CD4-positive, alpha-beta memory T cell (primary cell): ENCODE results near the gene COPS8. TPM values are rescaled to one million over a fixed set of nuclear protein-coding genes. Genes with fewer than 3 reads are reported as not detected.

Source experiments
- CTCF ChIA-PET: fragments of 350-600 bp; sonication (Branson Sonifier 250); formaldehyde crosslinking; loops from one replicate; lab custom pipeline; 2021; ENCODE audit warnings: inconsistent platforms; ENCODE audit not compliant: partially characterized antibody; lab: Charles Lee
- POLR2A ChIA-PET: fragments of 350-600 bp; sonication (Branson Sonifier 250); formaldehyde crosslinking; loops from one replicate; lab custom pipeline; 2021; ENCODE audit not compliant: partially characterized antibody; lab: Charles Lee
- DNase-seq, 5 donors: peaks; one replicate each; pipeline versions ENCODE4 v3.0.0 to v3.0.0-alpha.2; 2020 to 2022; ENCODE audit warnings: mixed read lengths in 1 of 5
- H3K27ac ChIP-seq: one replicate; pipeline ENCODE4 v1.7.0; 2013; ENCODE audit warnings: low read depth, low read length
- H3K27me3 ChIP-seq: 2 replicates; pipeline ENCODE4 v1.7.0; 2013; ENCODE audit warnings: mild to moderate bottlenecking, low read length, moderate library complexity; ENCODE audit not compliant: insufficient read depth
- H3K36me3 ChIP-seq: 2 replicates; pipeline ENCODE4 v1.7.0; 2013; ENCODE audit warnings: mild to moderate bottlenecking, low read length, moderate library complexity; ENCODE audit not compliant: insufficient read depth
- H3K4me1 ChIP-seq: 2 replicates; pipeline ENCODE4 v1.7.0; 2013; ENCODE audit warnings: mild to moderate bottlenecking, low read length, moderate library complexity; ENCODE audit not compliant: insufficient read depth
- H3K4me3 ChIP-seq, 2 donors: one replicate each; pipeline ENCODE4 v1.7.0; 2013; ENCODE audit warnings: low read length in 2 of 2, mild to moderate bottlenecking in 1 of 2
- H3K9me3 ChIP-seq, 2 donors: one replicate each; pipeline ENCODE4 v1.7.0; 2013; ENCODE audit warnings: low read length in 2 of 2, control low read depth in 1 of 2; ENCODE audit not compliant: control insufficient read depth in 1 of 2
- H3K27ac Mint-ChIP-seq, 7 donors: one replicate each; pipeline ENCODE4 v1.8.0; 2020 to 2021; ENCODE audit warnings: mixed read lengths in 7 of 7, mild to moderate bottlenecking in 6 of 7, inconsistent platforms in 3 of 7, moderate library complexity in 3 of 7
- H3K27me3 Mint-ChIP-seq, 2 donors: one replicate each; pipeline ENCODE4 v1.8.0; 2020 to 2021; ENCODE audit warnings: mixed read lengths in 2 of 2
- H3K36me3 Mint-ChIP-seq, 2 donors: one replicate each; pipeline ENCODE4 v1.8.0; 2020 to 2021; ENCODE audit warnings: mixed read lengths in 2 of 2, inconsistent platforms in 1 of 2, mild to moderate bottlenecking in 1 of 2
- H3K4me1 Mint-ChIP-seq, 4 donors: one replicate each; pipeline ENCODE4 v1.8.0; 2020 to 2021; ENCODE audit warnings: mixed read lengths in 4 of 4, mild to moderate bottlenecking in 1 of 4
- H3K4me3 Mint-ChIP-seq, 8 donors: one replicate each; pipeline ENCODE4 v1.8.0; 2020 to 2021; ENCODE audit warnings: mixed read lengths in 8 of 8, mild to moderate bottlenecking in 7 of 8, moderate library complexity in 6 of 8, inconsistent platforms in 3 of 8
- H3K9me3 Mint-ChIP-seq, 8 donors: one replicate each; pipeline ENCODE4 v1.8.0; 2020 to 2021; ENCODE audit warnings: mixed read lengths in 8 of 8, mild to moderate bottlenecking in 5 of 8, inconsistent platforms in 3 of 8, moderate library complexity in 1 of 8
- intact Hi-C: fragments of 100-400 bp; cut with micrococcal nuclease; formaldehyde crosslinking; loops from one replicate; pipeline ENCODE4 v1.15.1; 2023
- polyA plus RNA-seq, 2 donors: library from polyadenylated mRNA; unstranded; fragments of 300-500 nt; fragmentation: Illumina TruSeq; gene quantifications; one replicate each; pipeline ENCODE4 v1.2.3, GENCODE V29; 2021
- total RNA-seq, 2 experiments: library from RNA; stranded (reverse); gene quantifications; one replicate each; pipeline ENCODE4 v1.2.3, GENCODE V29; 2021

The COPS8 gene
- total and polyA plus RNA-seq, 4 experiments from 2014 or later = 33.4 to 105 (median 52.8) TPM

DNA sequence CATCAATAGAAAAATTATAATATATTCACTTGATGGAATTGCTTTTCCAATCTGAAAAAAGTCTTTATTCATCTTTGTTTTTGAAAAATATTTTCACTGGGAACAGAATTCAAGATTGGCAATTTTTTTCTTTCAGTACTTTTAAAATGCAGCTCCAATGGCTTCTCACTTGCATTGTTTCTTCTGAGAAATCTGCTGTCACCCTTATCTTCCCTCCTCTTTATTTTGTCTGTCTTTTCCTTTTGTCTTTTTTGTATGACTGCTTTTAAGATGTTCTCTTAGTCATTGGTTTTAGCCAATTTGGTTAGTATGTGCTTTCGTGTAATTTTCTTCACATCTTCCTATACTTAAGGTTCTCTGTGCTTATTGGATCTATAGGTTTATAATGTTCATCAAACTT lies 37.1 kb upstream of the COPS8 start:
- DNase-seq = no peak
- Histone ChIP-seq H3K27ac (no peak overlapping the region), H3K9me3 (no peaks in the 10 kb centered on the region), H3K4me3 (no peak overlapping the region), H3K27me3 (no peaks in the 10 kb centered on the region), H3K36me3 (no peaks in the 10 kb centered on the region), H3K4me1 (no peaks in the 10 kb centered on the region)
- Mint-ChIP-seq H3K27ac (no peak overlapping the region), H3K27me3 (peaks cover 4% of the 10 kb centered on the region in 2 donors), H3K4me3 (no peak overlapping the region), H3K36me3 (no peaks in the 10 kb centered on the region), H3K9me3 (peaks cover 0 to 30% (median 23%) of the 10 kb centered on the region in 8 donors), H3K4me1 (no peaks in the 10 kb centered on the region)
- intact Hi-C loops = no loop called here
- CTCF ChIA-PET = no interaction called here
- POLR2A ChIA-PET = no interaction called here

- Histone ChIP-seq H3K27me3 (no peaks in the 10 kb centered on the region), H3K9me3 (no peaks in the 10 kb centered on the region), H3K4me3 (no peak overlapping the region), H3K4me1 (no peaks in the 10 kb centered on the region), H3K27ac (no peak overlapping the region), H3K36me3 (no peaks in the 10 kb centered on the region)
- POLR2A ChIA-PET = no interaction called here
- Mint-ChIP-seq H3K4me1 (no peaks in the 10 kb centered on the region), H3K9me3 (peaks cover 0 to 30% (median 23%) of the 10 kb centered on the region in 8 donors), H3K27ac (no peak overlapping the region), H3K27me3 (peaks cover 1 to 3% of the 10 kb centered on the region in 2 donors), H3K4me3 (no peak overlapping the region), H3K36me3 (no peaks in the 10 kb centered on the region)
- DNase-seq = no peak
- CTCF ChIA-PET = interaction anchor here (1.3 kb wide), 1 partner anchor 24 kb away, joined by 4 read pairs; no protein-coding TSS in a partner anchor
- intact Hi-C loops = no loop called here
Measured at GRCh38 chr2:237051861-237052260, 33.8 kb upstream of the COPS8 start.

- DNase-seq = no peak
- no peak overlapping the region for H3K27ac Mint-ChIP-seq
- Histone ChIP-seq H3K4me3 (no peak overlapping the region), H3K27me3 (no peaks in the 10 kb centered on the region), H3K36me3 (no peaks in the 10 kb centered on the region), H3K4me1 (no peaks in the 10 kb centered on the region), H3K9me3 (no peaks in the 10 kb centered on the region), H3K27ac (no peak overlapping the region)
- peaks cover 1 to 3% of the 10 kb centered on the region in 2 donors for H3K27me3 Mint-ChIP-seq
- intact Hi-C loops = no loop called here
- peaks cover 0 to 20% (median 15%) of the 10 kb centered on the region in 8 donors for H3K9me3 Mint-ChIP-seq
- peaks cover 0 to 2% (median 0%) of the 10 kb centered on the region in 4 donors for H3K4me1 Mint-ChIP-seq
- H3K4me3 Mint-ChIP-seq = no peak overlapping the region
- ChIA-PET CTCF (no interaction called here), POLR2A (no interaction called here)
- no peaks in the 10 kb centered on the region for H3K36me3 Mint-ChIP-seq
Measured at GRCh38 chr2:237053066-237053465, 32.6 kb upstream of the COPS8 start.

DNA sequence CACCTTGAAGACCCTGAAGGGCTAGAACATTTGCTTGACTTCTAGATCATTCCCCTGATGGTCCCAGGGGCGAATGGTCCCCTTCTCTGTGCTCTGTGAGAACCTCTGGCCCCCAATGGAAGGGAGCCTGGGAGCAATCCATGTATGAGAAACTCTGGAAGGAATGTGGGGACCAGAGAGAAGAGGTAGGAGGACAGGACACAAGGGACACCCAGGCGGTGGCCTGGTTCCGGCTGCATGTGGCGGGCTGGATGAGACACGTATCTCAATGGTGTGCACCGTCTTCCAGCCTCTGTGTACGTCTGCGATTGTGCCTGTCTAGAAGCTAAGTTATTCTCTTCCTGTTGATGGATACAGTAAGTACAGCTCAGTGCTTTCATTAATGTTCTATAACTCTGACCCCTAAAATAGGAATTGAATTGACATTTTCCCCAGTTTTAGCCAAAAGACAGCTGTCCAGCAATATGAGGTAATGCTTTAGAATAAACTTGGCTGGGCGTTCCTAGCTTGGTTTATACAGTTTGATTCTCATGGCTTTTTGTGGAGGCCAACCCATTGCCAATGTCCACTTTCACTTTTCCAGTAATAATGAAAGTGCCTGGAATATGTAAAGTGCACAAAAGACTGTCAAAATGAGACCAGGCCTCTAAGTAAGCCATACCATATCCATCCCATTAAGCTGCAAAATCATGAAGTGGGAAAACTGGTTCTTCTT lies 30.1 kb upstream of the COPS8 start:
- Mint-ChIP-seq H3K36me3 (no peaks in the 10 kb centered on the region), H3K9me3 (no peaks in the 10 kb centered on the region), H3K4me1 (peaks cover 0 to 2% (median 0%) of the 10 kb centered on the region in 4 donors), H3K4me3 (no peak overlapping the region), H3K27me3 (peaks cover 0 to 1% of the 10 kb centered on the region in 2 donors), H3K27ac (no peak overlapping the region)
- H3K4me3 ChIP-seq = no peak overlapping the region
- no peaks in the 10 kb centered on the region for H3K27me3 ChIP-seq
- no peak for DNase-seq
- ChIA-PET POLR2A (no interaction called here), CTCF (interaction anchor here (1.3 kb wide), 2 partner anchors 703 to 707 kb away, joined by 3 to 4 read pairs; no protein-coding TSS in a partner anchor)
- no peak overlapping the region for H3K27ac ChIP-seq
- H3K36me3 ChIP-seq = no peaks in the 10 kb centered on the region
- intact Hi-C loops = no loop called here
- H3K4me1 ChIP-seq = no peaks in the 10 kb centered on the region
- no peaks in the 10 kb centered on the region for H3K9me3 ChIP-seq

- H3K36me3 ChIP-seq = no peaks in the 10 kb centered on the region
- POLR2A ChIA-PET = no interaction called here
- Mint-ChIP-seq H3K4me1 (peaks cover 0 to 2% (median 0%) of the 10 kb centered on the region in 4 donors), H3K4me3 (no peak overlapping the region), H3K27me3 (peaks cover 0 to 1% of the 10 kb centered on the region in 2 donors), H3K27ac (no peak overlapping the region), H3K9me3 (no peaks in the 10 kb centered on the region), H3K36me3 (no peaks in the 10 kb centered on the region)
- H3K27me3 ChIP-seq = no peaks in the 10 kb centered on the region
- CTCF ChIA-PET = interaction anchor here (1.3 kb wide), 1 partner anchor 708 kb away, joined by 3 read pairs; no protein-coding TSS in a partner anchor
- H3K4me1 ChIP-seq = no peaks in the 10 kb centered on the region
- DNase-seq = no peak
- H3K27ac ChIP-seq = no peak overlapping the region
- intact Hi-C loops = no loop called here
- H3K4me3 ChIP-seq = no peak overlapping the region
- H3K9me3 ChIP-seq = no peaks in the 10 kb centered on the region
Measured at GRCh38 chr2:237056287-237056875, 29.3 kb upstream of the COPS8 start.

DNA sequence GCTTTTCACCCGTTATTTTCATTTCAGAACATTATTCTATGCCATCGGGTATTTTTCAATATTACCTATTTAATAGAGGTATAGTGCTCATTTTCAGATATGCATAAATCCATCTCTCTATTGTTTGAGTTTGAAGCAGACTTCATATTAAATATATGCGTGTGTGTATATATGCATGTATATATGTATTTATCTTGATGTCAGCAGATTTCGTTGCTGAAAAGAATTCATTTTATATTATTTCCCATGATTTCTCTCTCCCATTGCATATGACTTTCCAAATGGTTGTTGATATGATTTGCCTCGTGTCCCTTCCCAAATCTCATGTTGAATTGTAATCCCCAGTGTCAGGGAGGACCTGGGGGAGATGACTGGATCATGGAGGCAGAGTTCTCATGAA lies 28.6 kb upstream of the COPS8 start:
- ChIA-PET CTCF (no interaction called here), POLR2A (no interaction called here)
- H3K4me3 ChIP-seq = no peak overlapping the region
- no peaks in the 10 kb centered on the region for H3K4me1 ChIP-seq
- DNase-seq = no peak
- no peaks in the 10 kb centered on the region for H3K36me3 ChIP-seq
- intact Hi-C loops = no loop called here
- Mint-ChIP-seq H3K27ac (no peak overlapping the region), H3K36me3 (no peaks in the 10 kb centered on the region), H3K27me3 (peaks cover 0 to 1% of the 10 kb centered on the region in 2 donors), H3K4me1 (peaks cover 0 to 2% (median 0%) of the 10 kb centered on the region in 4 donors), H3K4me3 (no peak overlapping the region), H3K9me3 (no peaks in the 10 kb centered on the region)
- H3K9me3 ChIP-seq = no peaks in the 10 kb centered on the region
- no peaks in the 10 kb centered on the region for H3K27me3 ChIP-seq
- no peak overlapping the region for H3K27ac ChIP-seq

DNA sequence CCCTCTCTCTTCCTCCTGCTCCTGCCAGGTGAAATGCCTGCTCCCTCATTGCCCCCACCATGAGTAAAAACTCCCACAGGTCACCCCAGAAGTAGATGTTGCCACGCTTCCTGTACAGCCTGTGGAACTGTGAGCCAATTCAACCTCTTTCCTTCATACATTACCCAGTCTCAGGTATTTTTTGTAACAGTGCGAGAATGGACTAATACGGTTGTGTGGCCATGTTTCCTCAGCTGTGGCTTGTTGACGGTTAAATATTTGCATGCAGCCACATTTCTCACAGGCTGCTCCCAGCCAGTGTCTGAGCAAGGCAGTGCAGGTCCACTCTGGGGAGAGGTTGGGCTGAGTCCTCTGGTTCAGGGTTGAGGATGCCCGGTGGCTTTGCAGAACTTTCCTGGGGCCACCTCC lies 27.8 kb upstream of the COPS8 start:
- H3K36me3 Mint-ChIP-seq = no peaks in the 10 kb centered on the region
- H3K4me3 ChIP-seq = no peak overlapping the region
- H3K27ac Mint-ChIP-seq = no peak overlapping the region
- ChIA-PET POLR2A (no interaction called here), CTCF (interaction anchor here (1.0 kb wide), 1 partner anchor 704 kb away, joined by 3 read pairs; no protein-coding TSS in a partner anchor)
- peaks cover 0 to 1% of the 10 kb centered on the region in 2 donors for H3K27me3 Mint-ChIP-seq
- H3K4me1 Mint-ChIP-seq = peaks cover 0 to 2% (median 0%) of the 10 kb centered on the region in 4 donors
- DNase-seq = no peak
- no peak overlapping the region for H3K4me3 Mint-ChIP-seq
- no peaks in the 10 kb centered on the region for H3K9me3 Mint-ChIP-seq
- H3K4me1 ChIP-seq = no peaks in the 10 kb centered on the region
- intact Hi-C loops = no loop called here
- no peaks in the 10 kb centered on the region for H3K36me3 ChIP-seq
- no peak overlapping the region for H3K27ac ChIP-seq
- H3K27me3 ChIP-seq = no peaks in the 10 kb centered on the region
- no peaks in the 10 kb centered on the region for H3K9me3 ChIP-seq
